Subcutaneous adipose tissue (tissue), 4 donors: ENCODE results near the gene ESPL1. TPM values are rescaled to one million over a fixed set of nuclear protein-coding genes. Genes with fewer than 3 reads are reported as not detected.

Experiments used
- total RNA-seq, 4 donors: library from RNA; depleted of rRNA; stranded (reverse); fragments of >200 nt; gene quantifications; one replicate each; pipeline ENCODE4 v1.1.0, GENCODE V29; 2016
- TF ChIP-seq, protein P1 (sequence below): fragments of 450-650 bp; IDR thresholded peaks from one replicate; pipeline ENCODE4 v1.5.1; 2016; ENCODE audit warnings: low read depth, mild to moderate bottlenecking, control low read depth, antibody characterized with exemption, moderate library complexity

Gene ESPL1
- total RNA-seq, 4 donors from 2014 or later: 0.38 to 2.4 (median 2.0) TPM; not detected in 1

- TF ChIP-seq, protein P1, sequence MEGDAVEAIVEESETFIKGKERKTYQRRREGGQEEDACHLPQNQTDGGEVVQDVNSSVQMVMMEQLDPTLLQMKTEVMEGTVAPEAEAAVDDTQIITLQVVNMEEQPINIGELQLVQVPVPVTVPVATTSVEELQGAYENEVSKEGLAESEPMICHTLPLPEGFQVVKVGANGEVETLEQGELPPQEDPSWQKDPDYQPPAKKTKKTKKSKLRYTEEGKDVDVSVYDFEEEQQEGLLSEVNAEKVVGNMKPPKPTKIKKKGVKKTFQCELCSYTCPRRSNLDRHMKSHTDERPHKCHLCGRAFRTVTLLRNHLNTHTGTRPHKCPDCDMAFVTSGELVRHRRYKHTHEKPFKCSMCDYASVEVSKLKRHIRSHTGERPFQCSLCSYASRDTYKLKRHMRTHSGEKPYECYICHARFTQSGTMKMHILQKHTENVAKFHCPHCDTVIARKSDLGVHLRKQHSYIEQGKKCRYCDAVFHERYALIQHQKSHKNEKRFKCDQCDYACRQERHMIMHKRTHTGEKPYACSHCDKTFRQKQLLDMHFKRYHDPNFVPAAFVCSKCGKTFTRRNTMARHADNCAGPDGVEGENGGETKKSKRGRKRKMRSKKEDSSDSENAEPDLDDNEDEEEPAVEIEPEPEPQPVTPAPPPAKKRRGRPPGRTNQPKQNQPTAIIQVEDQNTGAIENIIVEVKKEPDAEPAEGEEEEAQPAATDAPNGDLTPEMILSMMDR: no peak
These were observed 45.9 kb downstream of the ESPL1 start for GRCh38 chr12:53313996-53314395.

DNA sequence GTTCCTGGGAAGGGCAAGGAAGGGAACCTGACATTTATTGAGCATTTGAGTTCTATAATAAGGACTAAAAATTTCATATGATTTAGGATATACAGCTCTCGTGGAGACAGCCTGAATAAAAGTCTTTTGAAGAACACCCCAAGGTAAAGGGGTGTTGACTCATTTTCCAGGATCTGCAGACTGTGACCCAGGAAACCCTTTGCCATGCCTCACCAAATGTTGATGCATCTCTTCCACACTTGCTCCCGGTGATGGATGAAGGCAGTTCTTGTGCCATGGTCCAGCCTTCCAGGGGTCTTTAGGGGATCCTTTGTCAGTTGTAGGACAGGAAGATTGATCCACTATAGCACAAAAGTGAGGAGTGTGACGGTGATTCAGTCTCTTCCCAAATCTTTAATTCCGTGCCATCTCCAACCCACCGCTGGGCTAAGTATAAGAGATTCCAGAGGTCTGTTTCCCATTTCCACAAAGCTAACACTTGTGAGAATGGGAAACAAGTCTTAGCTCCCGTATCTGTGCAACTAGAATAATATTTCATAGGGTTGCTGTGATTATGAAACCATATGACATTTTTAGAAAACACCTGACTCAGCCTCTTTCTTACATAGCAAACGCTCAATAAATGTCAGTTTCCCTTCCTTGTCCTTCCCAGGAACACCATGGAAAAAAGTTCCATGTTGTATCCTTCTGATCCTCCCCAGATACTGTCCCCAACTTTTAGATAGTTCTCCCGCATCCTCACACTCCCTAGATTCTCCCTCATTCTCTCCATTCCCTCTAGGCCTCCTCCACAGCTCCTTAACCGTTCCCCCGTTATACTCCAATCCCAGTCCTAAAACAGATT lies 52.5 kb downstream of the ESPL1 start:
- TF ChIP-seq, protein P1: no peak

DNA sequence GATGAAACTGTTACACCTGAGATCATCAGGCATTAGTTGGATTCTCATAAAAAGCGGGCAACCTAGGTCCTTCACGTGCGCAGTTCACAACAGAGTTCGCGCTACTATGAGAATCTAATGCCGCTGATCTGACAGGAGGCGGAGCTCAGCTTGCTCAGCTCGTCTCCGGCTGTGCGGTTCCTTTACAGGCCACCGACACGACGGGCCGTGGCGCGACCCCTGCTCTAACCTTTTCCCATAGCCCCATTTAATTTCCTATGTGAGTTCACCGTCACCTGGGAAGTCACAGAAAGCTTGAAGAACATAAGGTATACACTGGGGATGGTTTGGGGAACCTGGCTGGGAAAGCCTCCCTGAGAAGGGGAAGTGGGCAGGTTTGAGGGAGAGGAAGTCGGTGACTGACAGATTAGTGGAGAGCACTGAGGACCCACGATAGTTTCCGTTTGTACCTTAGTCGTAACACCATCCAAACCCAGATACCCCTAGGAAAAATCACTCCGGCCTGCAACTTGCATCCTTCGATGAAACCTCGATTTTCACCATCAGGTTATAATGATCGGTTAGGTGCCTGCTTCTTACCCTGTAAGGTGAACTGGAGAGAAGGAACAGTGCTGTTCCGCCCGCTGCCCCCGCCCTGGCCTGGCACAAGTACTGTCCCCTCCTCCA lies 56.1 kb downstream of the ESPL1 start:
- TF ChIP-seq, protein P1: no peak

DNA sequence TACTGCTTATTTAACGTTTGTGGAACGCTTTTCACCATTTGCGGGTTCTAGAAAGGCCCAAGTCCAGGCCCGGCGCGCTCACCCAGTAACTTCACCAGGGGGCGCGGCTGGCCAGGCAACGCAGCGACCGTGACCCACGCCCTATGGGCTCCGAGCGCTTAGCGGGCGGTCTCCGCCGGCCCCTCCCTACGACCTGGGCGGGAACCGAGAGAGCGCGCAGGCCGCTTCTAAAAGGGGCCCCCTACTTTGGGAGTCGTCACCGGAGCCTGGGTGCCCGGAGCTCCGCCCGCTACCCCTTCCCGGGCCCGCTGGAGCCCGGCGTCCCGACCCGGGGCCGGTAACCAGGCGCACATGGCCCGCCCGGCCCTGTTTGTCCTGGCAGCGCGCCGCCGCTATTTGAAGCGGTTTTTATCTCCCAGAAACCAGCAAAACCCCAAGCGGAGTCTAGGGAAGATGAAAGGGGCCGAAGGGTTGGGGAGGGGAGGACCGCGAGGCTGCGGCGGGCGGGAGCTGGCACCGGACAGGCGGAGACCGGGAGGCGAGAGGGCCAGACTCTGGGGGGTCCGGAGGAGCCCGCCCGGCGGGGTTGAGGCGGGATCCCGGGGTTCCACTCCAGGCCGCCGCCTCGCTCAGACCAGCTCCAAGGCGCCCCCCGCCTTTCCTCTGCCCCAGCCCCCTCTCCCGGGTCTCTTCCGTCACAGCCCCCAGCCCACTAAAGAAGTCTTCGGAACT lies 56.8 kb downstream of the ESPL1 start:
- TF ChIP-seq, protein P1: no peak

GRCh38 chr12:53325511-53326061 lies 57.5 kb downstream of the ESPL1 start:
- TF ChIP-seq, protein P1: no peak

GRCh38 chr12:53326460-53327185 lies 58.5 kb downstream of the ESPL1 start:
- TF ChIP-seq, protein P1: no peak
